ENCODE measurements around the gene SYT17. TPM values are rescaled to one million over a fixed set of nuclear protein-coding genes. Genes with fewer than 3 reads are reported as not detected.

SYT17 gene, protein sequence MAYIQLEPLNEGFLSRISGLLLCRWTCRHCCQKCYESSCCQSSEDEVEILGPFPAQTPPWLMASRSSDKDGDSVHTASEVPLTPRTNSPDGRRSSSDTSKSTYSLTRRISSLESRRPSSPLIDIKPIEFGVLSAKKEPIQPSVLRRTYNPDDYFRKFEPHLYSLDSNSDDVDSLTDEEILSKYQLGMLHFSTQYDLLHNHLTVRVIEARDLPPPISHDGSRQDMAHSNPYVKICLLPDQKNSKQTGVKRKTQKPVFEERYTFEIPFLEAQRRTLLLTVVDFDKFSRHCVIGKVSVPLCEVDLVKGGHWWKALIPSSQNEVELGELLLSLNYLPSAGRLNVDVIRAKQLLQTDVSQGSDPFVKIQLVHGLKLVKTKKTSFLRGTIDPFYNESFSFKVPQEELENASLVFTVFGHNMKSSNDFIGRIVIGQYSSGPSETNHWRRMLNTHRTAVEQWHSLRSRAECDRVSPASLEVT
- total RNA-seq = 0.54 TPM
- long read RNA-seq, partial matches to known transcripts = 1 of 1 reads
- long read RNA-seq, other reads (novel, unspliced or antisense) = 0 of 1 reads

DNA sequence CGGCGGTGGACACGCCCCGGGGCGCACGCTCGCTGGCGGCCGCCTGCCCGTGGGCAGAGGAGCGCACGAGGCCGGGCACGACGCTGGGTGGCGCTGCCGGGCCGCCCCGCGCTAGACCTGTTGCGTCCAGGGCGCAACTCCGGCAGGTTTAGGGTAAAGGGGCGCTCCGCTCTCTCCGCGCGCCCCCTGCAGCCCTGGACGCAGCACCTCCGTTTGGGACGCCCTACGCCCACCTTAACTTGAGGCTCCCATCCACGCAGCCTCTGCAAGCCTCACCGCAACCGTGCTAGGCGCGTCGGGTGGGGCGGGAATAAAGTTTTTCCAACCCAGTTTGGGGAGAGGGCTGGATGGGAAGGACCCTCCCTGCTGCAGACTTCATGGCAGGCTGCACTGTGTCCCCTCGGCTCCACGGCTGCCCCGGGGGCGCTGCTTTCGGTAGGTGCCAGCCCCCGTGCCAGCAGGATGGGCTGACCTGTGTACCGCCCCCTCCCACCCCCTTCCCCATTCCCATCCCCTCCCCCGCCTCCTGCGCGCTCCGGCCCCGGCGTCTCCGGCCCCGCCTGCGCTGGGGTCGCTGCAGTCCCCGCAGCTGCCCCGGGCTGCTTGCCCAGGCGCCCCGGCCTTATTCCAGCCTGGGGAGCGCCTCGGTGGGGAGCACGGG is at the start of gene SYT17:
Gene SYT17 (plus strand): TSS at position 531 of the 661 bp plus-strand sequence. CDS start 407 bp downstream, outside the sequence.
- intact Hi-C loops (cut with DNase I) = loop anchor here (10.0 kb wide), 1 partner anchor 83 kb away; no protein-coding TSS in a partner anchor
- peak; percentile 78 for DNase-seq

DNA sequence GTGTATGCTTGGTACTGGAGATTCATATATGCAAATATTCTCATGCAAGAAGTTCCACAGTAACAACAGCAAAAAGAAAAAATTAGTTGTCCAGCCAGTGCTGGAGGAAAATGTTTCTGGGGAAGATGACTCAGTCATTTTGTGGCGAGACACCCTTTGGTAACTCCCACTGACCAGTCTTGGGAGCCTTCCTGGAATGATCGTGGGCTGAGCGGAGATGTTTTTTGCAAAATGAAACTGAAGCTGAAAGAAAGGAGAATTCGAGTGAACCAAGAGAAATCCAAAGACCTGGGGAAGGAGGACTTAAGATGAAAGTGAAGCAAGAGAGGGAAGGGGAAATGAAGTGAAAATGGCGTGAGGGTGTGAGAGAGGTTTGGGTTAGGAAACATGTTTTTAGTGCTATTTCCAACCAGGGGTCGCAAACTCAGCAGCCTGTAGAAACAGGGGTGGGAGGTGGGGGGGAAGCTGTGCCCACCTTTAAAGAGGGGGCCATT is 49.1 kb upstream of the SYT17 start:
- ATAC-seq (ENCODE audit: poor library complexity) (peak; percentile 51), DNase-seq (no peak)
- intact Hi-C loops (cut with DNase I) = no loop called here

More for the DNA sequence above, at the start of gene SYT17:
- peak; percentile 95 for ATAC-seq (ENCODE audit: poor library complexity)

DNA sequence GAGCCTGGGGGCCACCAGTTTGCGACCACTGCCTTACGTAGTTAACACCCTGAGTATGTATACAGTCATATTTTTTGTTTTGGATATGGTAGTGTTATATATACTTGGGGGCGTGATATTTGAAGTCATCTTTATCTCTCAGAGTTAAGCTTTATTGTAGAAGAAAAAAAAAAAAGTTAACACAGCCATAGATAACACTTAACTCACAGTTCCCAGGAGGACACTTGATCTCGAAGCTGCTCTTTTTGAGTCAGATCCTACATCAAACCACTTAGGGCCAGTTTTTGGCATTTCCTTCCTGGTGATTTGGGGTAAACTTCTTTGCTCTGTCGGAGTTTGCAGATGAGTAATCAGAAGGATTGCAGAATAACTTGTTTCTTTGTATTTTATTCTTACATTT is 48.5 kb upstream of the SYT17 start:
- ATAC-seq (ENCODE audit: poor library complexity) (peak; percentile 45), DNase-seq (no peak)
- intact Hi-C loops (cut with DNase I) = no loop called here

DNA sequence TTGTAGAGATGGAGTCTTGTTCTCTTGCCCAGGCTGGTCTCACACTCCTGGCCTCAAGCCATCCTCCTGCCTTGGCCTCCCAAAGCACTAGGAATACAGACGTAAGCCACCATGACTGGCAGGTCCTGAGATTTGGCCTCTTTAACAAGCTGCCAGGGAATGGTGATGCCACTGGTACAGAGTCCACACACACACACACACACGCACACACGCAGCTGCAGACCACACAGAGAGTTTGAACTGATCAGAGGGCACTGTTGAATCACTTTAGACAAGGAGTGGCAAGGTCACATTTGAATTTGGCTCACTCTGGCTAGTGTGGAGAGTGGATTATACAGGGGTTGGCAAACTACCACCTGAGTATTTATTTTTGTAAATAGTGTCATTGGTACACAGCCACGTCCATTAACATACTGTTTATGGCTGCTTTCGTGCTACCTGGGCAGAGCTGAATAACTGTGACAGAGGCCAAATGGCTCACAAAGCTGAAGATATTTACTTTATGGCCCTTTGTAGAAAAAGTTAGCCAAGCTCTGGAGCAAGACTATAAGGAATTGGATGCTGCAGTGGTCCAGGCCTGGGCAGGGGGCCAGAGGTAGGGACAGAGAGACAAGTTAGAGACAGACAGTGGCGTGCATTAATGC is 44.4 kb upstream of the SYT17 start:
- intact Hi-C loops (cut with DNase I) = no loop called here
- ATAC-seq (ENCODE audit: poor library complexity) (peak; percentile 15), DNase-seq (no peak)

DNA sequence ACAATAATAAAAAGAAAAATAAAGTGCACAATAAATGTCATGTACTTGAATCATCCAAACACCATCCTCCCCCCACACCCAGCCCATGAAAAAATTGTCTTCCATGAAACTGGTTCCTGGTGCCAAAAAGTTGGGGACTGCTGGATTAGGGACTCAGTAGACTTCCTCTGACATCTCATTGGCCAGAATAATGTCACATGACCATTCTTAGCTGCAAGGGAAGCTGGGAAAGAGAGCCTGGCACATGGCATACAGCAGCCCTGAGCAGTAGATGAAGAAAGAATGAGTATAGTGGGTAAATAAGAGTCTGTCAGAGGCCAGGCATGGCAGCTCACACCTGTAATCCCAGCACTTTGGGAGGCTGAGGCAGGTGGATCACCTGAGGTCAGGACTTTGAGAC is 41.7 kb upstream of the SYT17 start:
- intact Hi-C loops (cut with DNase I) = no loop called here
- DNase-seq = no peak
- no peak for ATAC-seq (ENCODE audit: poor library complexity)

DNA sequence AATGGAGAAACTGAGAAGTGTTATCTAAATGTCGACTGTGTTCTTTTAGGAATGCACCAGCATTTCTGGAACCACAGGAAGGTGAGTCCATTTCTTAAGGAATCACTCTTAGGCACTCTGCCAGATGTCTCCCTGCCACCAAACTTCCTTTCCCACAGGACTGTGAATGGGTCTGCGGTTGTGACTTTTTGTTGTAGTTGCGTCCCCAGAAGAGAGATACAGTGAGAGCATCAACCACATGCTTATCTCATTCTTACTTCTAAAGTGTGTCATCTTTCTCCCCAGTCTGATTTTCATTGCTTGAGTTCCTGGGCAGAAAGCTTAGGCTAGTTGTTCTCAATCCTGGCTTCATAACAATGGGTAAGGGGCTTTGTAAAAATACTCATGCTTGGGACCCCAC is 40.8 kb upstream of the SYT17 start:
- intact Hi-C loops (cut with DNase I) = no loop called here
- DNase-seq (no peak), ATAC-seq (ENCODE audit: poor library complexity) (no peak)

DNA sequence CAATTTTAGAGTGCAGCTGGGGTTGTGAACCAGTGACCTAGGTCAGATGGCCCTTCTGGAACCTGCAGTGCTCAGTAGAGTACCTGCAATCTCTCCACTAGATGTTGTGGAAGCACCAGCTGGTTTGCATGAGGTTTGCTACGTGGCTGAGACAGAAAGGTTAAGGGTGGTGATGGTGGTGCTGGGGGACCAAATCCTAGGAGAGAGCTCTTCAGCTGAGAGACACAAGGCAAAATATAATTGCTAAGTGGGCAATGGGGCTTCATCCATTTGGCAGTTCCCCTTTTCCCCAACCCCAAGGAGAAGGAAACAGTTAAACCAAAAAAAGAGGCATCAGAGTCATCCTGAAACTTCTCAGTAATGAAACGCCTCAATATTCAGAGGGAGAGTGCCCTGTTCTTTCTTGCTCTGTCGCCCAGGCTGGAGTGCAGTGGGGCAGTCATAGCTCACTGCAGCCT is 40.3 kb upstream of the SYT17 start:
- intact Hi-C loops (cut with DNase I) = no loop called here
- DNase-seq (no peak), ATAC-seq (ENCODE audit: poor library complexity) (no peak)

DNA sequence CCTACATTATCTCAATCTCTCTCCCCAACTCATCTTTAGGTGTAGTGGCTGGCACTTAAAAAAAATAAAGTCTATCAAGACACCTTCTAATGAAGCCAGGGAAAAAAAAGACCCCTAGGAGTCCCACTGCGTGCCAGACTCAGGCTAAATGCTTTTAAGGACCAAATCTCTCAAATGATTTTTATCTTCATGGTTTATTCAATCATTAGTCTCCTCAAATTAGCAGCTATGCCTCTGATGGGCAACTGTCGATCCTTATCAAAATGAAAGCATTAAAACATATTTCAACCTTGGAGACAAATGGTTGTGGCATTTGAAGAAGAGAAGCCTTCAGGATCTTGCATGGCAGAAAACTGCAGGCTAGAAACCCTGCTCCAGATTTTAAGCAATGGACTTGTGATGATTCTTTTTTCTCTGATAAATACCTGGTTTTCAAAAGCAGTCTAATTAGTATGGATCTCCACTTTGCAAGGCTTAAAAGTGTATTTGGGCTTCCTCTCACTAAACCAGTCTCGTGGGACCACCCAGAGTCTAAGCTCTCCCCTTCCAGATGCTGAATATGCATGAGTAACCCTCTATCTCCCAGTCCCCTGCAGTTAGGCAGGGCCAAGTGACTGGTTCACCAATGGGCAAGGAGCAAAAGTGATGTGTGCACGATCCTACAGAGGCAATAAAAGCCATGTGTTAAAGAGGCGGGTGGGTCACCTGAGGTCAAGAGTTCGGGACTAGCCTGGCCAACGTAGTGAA is 39.4 kb upstream of the SYT17 start:
- no peak for ATAC-seq (ENCODE audit: poor library complexity)
- no peak for DNase-seq
- intact Hi-C loops (cut with DNase I) = no loop called here

DNA sequence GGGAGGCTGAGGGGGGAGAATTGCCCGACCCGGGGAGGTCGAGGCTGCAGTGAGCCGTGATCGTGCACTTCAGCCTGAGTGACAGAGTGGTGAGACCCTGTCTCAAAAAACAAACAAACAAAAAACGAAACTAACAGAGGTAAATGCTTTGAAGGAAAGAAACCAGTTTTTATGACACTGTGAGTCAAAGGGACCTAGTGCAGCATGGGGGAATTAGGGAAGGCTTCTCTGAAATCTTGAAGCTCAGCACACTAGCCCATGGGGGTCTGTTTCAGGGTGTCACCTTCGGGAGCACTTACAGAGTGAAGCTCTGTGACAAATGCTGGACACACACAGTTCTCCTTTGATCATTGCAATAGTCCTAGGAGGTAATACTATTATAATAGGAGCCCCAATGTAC is 37.7 kb upstream of the SYT17 start:
- ATAC-seq (ENCODE audit: poor library complexity) (no peak), DNase-seq (no peak)
- intact Hi-C loops (cut with DNase I) = no loop called here

DNA sequence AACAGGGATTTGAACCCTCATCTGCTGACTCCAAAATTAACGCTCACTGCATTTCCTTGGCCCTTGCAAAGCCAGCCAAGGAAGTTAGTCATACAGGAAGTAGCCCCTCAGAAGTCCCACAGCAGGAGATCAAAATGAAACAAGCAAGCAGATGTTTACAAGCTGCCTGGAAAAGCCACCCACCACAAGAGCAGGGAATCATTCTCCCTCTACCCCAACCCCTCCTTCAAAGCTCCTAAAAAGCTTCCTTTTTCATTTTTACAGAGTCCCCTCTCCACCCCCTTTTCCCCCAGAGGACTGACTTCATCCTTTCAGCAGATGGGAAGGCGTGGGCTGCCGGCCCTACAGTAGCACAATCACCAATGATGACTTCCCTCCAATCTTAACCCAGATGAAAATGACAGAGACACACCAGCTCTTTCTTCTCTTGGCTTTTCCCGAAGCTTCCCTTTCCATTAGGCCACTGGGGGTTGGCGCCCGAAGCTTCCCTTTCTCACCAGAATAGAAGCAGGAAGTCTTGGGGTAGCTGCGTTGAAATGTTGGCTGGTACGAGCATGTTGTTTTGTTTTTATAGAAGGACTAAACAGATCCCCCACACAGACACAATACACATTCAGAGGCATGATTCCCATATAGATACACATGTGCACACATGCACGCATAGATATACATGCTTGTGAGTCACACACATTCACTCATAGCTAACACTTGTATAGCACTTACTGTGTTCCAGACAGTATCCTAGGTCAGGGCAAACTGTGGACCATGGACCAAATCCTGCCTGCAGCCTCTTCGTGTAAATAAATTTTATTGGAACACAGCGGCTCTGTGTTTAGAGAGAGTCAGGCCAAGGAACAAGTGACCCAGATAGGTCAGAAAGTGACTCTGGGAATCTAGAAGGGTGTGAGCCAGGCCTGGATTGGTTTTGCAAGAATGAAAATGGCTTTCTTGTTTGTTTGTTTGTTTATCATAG is 36.9 kb upstream of the SYT17 start:
- intact Hi-C loops (cut with DNase I) = no loop called here
- ATAC-seq (ENCODE audit: poor library complexity) = peak; percentile 84

DNA sequence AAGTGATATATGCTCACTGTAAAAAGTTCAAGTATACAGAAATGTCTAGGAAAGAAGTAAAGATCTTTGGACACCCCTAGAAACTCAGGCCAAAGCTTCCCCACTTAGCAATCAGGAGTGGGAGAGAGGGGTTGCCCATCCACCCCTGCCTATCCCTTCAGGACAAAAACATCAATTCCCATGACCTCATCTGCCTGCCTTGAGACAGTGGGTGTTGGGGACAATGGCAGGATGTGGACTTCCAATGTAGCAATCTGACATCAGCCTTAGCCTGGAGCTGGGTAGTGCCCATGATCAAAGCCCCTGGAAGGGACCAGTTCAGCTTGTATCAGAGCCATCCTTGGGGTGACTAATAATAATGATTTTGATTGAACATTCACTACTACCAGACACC is 36.2 kb upstream of the SYT17 start:
- intact Hi-C loops (cut with DNase I) = no loop called here
- no peak for DNase-seq
- no peak for ATAC-seq (ENCODE audit: poor library complexity)

More for the DNA sequence above, 36.9 kb upstream of the SYT17 start:
- peak; percentile 63 for DNase-seq

DNA sequence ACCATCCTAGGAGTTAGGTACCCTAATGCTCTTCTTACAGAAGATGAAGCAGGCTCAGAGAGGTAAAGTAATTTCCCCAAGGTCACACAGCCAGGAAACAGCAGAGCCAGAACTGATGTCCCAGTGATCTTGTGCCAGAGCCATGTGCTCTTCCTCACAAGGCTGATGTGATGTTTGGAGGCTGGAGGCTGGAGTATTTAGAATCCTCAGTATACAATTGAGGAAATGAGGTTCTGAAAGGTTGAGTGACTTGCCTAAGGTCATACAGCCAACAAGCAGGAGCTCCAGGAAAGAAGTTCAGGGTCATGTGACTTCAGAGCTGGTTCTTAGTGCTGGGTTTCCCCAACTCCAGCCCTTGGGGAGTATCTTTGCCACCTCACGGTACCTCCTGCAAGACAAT is 35.8 kb upstream of the SYT17 start:
- no peak for DNase-seq
- intact Hi-C loops (cut with DNase I) = no loop called here
- no peak for ATAC-seq (ENCODE audit: poor library complexity)

DNA sequence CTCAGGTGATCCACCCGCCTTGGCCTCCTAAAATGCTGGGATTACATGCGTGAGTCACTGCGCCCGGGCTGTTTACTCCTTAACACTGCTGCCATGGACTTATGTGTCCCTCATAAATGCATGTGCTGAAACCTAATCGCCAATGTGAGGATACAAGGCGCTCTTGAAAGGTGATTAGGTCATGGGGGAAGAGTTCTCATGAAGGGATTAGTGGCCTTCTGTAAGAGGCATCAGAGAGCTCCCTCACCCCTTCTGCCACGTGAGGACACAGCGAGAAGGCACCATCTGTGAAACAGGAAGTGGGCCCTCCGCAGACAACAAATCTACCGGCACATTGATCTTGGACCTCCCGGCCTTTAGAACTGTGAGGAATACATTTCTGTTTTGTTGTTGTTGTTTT is 35.1 kb upstream of the SYT17 start:
- no peak for ATAC-seq (ENCODE audit: poor library complexity)
- intact Hi-C loops (cut with DNase I) = no loop called here
- DNase-seq = no peak

DNA sequence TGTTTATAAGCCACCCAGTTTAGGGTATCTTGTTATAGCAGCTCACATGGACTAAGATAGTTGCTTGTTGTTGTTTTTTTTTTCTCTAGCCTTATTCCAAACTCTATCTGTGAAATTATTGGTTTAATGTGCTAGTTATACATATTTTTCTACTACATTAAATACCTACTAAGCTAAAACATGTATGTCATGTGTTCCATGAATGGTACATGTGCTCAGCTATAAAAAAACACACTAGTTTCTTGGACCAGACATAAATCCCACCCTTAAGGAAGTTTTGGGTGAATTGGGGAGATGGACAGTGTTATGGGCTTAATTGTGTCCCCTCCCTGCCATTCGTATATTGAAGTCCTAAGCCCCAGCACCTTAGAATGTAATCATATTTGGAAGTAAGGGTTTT is 34.4 kb upstream of the SYT17 start:
- intact Hi-C loops (cut with DNase I) = no loop called here
- no peak for DNase-seq
- no peak for ATAC-seq (ENCODE audit: poor library complexity)

DNA sequence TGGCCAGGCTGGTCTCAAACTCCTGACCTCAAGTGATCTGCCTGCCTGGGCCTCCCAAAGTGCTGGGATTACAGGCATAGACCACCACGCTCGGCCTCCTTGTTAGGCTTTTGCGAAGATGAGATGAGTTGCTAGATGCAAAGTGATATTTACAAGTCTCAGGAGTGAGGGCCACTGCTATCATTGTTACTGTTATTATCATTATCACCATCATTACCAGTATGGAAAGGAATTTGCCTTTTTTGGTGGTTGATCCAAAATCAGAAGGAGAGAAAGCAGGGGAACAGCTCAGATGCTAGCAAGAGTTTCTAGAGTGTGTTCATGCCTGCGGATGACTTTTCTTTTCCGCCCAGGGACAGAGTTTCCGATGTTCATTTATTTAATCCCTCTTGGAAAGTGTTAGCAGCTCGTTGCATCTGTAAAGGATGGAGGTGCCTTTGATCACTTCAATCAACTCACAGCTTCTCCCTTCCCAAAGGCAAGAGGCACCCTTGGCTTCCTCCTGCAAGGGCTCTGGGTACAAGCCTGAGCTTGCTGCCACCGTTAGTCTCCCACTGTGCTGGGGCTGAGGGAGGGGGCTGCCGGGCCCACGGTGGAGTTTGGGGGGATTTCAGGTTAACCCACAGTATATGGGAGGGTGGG is 32.7 kb upstream of the SYT17 start:
- DNase-seq (no peak), ATAC-seq (ENCODE audit: poor library complexity) (no peak)
- intact Hi-C loops (cut with DNase I) = no loop called here

DNA sequence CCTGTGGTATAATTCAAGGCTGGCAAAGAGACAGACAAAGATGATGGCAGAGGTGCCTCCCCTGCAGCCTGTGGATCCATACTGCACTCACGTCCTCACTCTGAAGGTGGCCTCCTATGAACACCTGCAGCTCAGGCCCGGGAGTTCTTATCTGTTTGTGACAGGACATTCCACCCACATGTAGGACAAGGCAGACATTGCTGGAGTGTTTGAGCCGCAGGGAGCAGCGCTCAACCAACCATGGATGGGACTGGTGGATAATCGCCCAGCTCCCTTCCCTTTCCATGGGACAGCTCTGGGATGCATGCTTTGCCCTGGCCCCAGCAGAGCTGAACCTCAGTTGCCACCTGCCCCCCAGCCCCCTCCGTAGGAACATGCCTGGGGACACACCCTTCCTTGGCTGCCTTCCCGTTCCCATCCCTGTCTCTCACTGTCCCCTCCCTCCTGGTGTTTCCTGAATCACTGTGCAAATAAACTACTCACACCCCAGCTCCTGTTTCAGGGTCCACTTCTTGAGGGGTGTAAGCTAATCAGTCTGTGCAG is 32.1 kb upstream of the SYT17 start:
- ATAC-seq (ENCODE audit: poor library complexity) (peak; percentile 34), DNase-seq (peak; percentile 54)
- intact Hi-C loops (cut with DNase I) = no loop called here
